OCI-LY7 (cell line): Measurements from ENCODE around the gene MYH3. TPM values are rescaled to one million over a fixed set of nuclear protein-coding genes. Genes with fewer than 3 reads are reported as not detected.

Experiments
- BruUV-seq: library from RNA; stranded (reverse); fragments of 400-500 nt; replicated peaks from 2 replicates; lab custom pipeline; 2021; lab: Mats Ljungman, UMichigan
- CTCF ChIA-PET: fragments of 300-600 bp; sonication (Branson Sonifier 250); formaldehyde crosslinking; loops from one replicate; lab custom pipeline; 2022; ENCODE audit warnings: antibody characterized with exemption; ENCODE audit not compliant: unreplicated experiment; lab: Charles Lee
- POLR2A ChIA-PET: fragments of 300-600 bp; sonication (Branson Sonifier 250); formaldehyde crosslinking; loops from one replicate; lab custom pipeline; 2022; ENCODE audit warnings: antibody characterized with exemption; lab: Charles Lee
- DNase-seq: peaks from one replicate; pipeline ENCODE4 v3.0.0-alpha.2; 2015; ENCODE audit warnings: low spot score
- H2AFZ ChIP-seq: fragments of 200-600 bp; sonication (generic), shearing (Covaris generic); 2 replicates; pipeline ENCODE4 v1.6.1; 2014; ENCODE audit warnings: mild to moderate bottlenecking, antibody characterized with exemption, low read length, moderate library complexity
- H3K27ac ChIP-seq: fragments of 200-600 bp; sonication (generic); 2 replicates; pipeline ENCODE4 v1.5.1; 2014; ENCODE audit warnings: mixed run types, low read depth, mild to moderate bottlenecking, moderate library complexity, low read length, inconsistent platforms; ENCODE audit not compliant: poor library complexity, severe bottlenecking
- H3K36me3 ChIP-seq: fragments of 200-600 bp; sonication (generic); 2 replicates; pipeline ENCODE4 v1.6.1; 2014; ENCODE audit warnings: mild to moderate bottlenecking, antibody characterized with exemption, low read length, moderate library complexity, mixed read lengths; ENCODE audit not compliant: insufficient read depth
- H3K4me1 ChIP-seq: fragments of 200-600 bp; sonication (generic); 2 replicates; pipeline ENCODE4 v1.5.1; 2014; ENCODE audit warnings: mild to moderate bottlenecking, low read length; ENCODE audit not compliant: insufficient read depth, poor library complexity, severe bottlenecking
- H3K4me2 ChIP-seq: fragments of 200-600 bp; sonication (generic); 2 replicates; pipeline ENCODE4 v1.6.1; 2014; ENCODE audit warnings: mild to moderate bottlenecking, low read length
- H3K4me3 ChIP-seq: fragments of 200-600 bp; sonication (generic); 2 replicates; pipeline ENCODE4 v1.5.1; 2014; ENCODE audit warnings: mild to moderate bottlenecking, low read depth, low read length; ENCODE audit not compliant: poor library complexity, severe bottlenecking
- H3K79me2 ChIP-seq: fragments of 200-600 bp; sonication (generic); 2 replicates; pipeline ENCODE4 v1.6.1; 2016; ENCODE audit warnings: low read depth, mild to moderate bottlenecking, low read length, moderate library complexity, mixed read lengths; ENCODE audit not compliant: insufficient read depth
- H3K9me2 ChIP-seq: fragments of 200-600 bp; sonication (generic); 2 replicates; pipeline ENCODE4 v1.6.1; 2016; ENCODE audit warnings: mild to moderate bottlenecking, low read length, mixed read lengths; ENCODE audit not compliant: insufficient read depth
- H3K9me3 ChIP-seq: fragments of 200-600 bp; sonication (generic); 2 replicates; pipeline ENCODE4 v1.6.1; 2014; ENCODE audit warnings: mild to moderate bottlenecking, mixed run types, low read length, mixed read lengths
- H4K20me1 ChIP-seq: fragments of 200-600 bp; sonication (generic); 2 replicates; pipeline ENCODE4 v1.6.1; 2014; ENCODE audit warnings: mild to moderate bottlenecking, antibody characterized with exemption, low read length, moderate library complexity, mixed read lengths; ENCODE audit not compliant: insufficient read depth
- CTCF ChIP-seq: fragments of 200-600 bp; sonication (generic); conservative IDR thresholded peaks from 2 replicates; pipeline ENCODE4 v1.5.1; 2014; ENCODE audit warnings: mild to moderate bottlenecking, antibody characterized with exemption, low read length, moderate library complexity, mixed read lengths
- EZH2phosphoT487 ChIP-seq: fragments of 200-600 bp; sonication (generic); IDR thresholded peaks from 2 replicates; pipeline ENCODE4 v1.6.1; 2018; ENCODE audit warnings: low read depth, borderline replicate concordance, mild to moderate bottlenecking, mixed run types, antibody characterized with exemption, low read length, moderate library complexity, mixed read lengths
- intact Hi-C: fragments of 100-400 bp; cut with micrococcal nuclease; formaldehyde crosslinking; loops from one replicate; pipeline ENCODE4 v1.10.0; 2022; ENCODE audit not compliant: unreplicated experiment
- total RNA-seq, 2 experiments: library from RNA; depleted of rRNA in 1 of 2; stranded (reverse); fragments of >200 nt in 1 of 2; shearing (Covaris generic) in 1 of 2; gene quantifications; 2 replicates each; pipeline ENCODE4 v1.2.3, GENCODE V29; 2014 to 2022

Gene MYH3
- total RNA-seq, 2 experiments from 2014 or later: 4.2 to 5.9 TPM

- Histone ChIP-seq H2AFZ (no peak overlapping the region), H3K27ac (no peak overlapping the region), H3K79me2 (no peaks in the 10 kb centered on the region), H3K4me2 (no peak overlapping the region), H3K4me3 (no peak overlapping the region), H3K9me3 (no peaks in the 10 kb centered on the region), H3K36me3 (peaks cover 4% of the 10 kb centered on the region), H4K20me1 (no peaks in the 10 kb centered on the region), H3K4me1 (peaks cover 9% of the 10 kb centered on the region), H3K9me2 (no peaks in the 10 kb centered on the region)
- BruUV-seq: no TSS peak
- POLR2A ChIA-PET: interaction anchor here (0.9 to 1.4 kb wide), 2 partner anchors 11 to 16 kb away, joined by 3 to 8 read pairs; no protein-coding TSS in a partner anchor
- CTCF ChIA-PET: no interaction called here
- no peak for DNase-seq
- intact Hi-C loops: no loop called here
- TF ChIP-seq CTCF (peak; percentile 63), EZH2phosphoT487 (no peak)
These were observed 28.4 kb downstream of the MYH3 start for GRCh38 chr17:10628756-10629155.

- H4K20me1 ChIP-seq: no peaks in the 10 kb centered on the region
- H3K79me2 ChIP-seq: no peaks in the 10 kb centered on the region
- H2AFZ ChIP-seq: no peak overlapping the region
- ChIA-PET CTCF (no interaction called here), POLR2A (no interaction called here)
- intact Hi-C loops: no loop called here
- H3K4me3 ChIP-seq: no peak overlapping the region
- no TSS peak for BruUV-seq
- no peaks in the 10 kb centered on the region for H3K9me2 ChIP-seq
- no peak overlapping the region for H3K4me2 ChIP-seq
- H3K36me3 ChIP-seq: peaks cover 4% of the 10 kb centered on the region
- H3K27ac ChIP-seq: no peak overlapping the region
- DNase-seq: no peak
- peaks cover 10% of the 10 kb centered on the region for H3K4me1 ChIP-seq
- H3K9me3 ChIP-seq: no peaks in the 10 kb centered on the region
- no peak for TF ChIP-seq EZH2phosphoT487
- TF ChIP-seq CTCF: no peak
These were observed 30.7 kb downstream of the MYH3 start for GRCh38 chr17:10626390-10626789.

- intact Hi-C loops: no loop called here
- no peak for DNase-seq
- BruUV-seq: no TSS peak
These were observed 32.1 kb downstream of the MYH3 start for GRCh38 chr17:10624969-10625368.

More at GRCh38 chr17:10624969-10625368, 32.1 kb downstream of the MYH3 start:
- no peak overlapping the region for H3K27ac ChIP-seq
- no peak for TF ChIP-seq EZH2phosphoT487
- no peak for TF ChIP-seq CTCF
- no peak overlapping the region for H3K4me3 ChIP-seq
- ChIA-PET POLR2A (no interaction called here), CTCF (no interaction called here)
- no peaks in the 10 kb centered on the region for H3K79me2 ChIP-seq
- no peak overlapping the region for H3K4me2 ChIP-seq
- peaks cover 4% of the 10 kb centered on the region; the same call in 1 of the 2 replicates for H3K36me3 ChIP-seq
- H3K9me2 ChIP-seq: no peaks in the 10 kb centered on the region
- H3K4me1 ChIP-seq: peaks cover 10% of the 10 kb centered on the region
- no peaks in the 10 kb centered on the region for H3K9me3 ChIP-seq
- no peaks in the 10 kb centered on the region for H4K20me1 ChIP-seq
- no peak overlapping the region for H2AFZ ChIP-seq
